NCI-H146 (cell line): ENCODE data around the gene MGAT3.

Experiments used
- DNase-seq: peaks from one replicate; lab custom pipeline; 2025; lab: John Stamatoyannopoulos, UW

MGAT3 gene

DNA sequence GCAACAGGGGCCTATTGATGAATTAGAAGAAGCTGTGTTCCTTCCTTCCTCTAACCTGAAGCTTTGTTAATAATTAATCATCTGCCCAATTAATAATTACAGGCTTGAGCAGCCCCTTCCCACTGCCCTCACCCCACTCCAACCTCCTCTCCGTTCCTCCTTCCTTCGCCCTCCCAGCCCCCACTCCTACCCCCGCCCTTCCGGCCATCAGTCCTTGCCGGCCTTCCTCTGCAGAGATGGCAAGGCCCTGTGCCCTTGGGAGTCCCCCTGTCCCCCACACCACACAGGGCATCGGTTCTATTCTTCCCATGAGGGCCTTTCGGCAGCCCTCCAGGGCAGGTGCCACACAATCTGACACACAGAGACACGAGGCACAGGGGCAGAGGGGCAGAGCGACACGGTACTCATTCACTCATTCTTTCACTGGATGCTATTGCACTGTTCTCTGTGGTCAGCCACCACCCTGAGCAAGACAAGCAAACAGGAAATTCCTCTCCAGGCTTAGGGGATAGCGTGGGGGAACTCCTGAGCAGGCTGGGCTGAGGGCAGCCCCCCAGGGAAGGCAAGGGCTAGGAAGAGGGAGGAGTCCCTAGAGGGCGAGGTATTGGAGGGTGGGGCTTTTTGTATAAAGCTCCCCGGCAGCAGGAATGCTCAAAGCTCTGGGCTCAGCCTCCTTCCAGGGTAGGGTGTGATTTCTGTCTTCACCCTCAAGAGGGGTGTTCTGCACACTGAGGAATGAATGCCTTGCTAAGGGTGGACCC lies 14.7 kb downstream of the MGAT3 start:
- DNase-seq = no peak

DNA sequence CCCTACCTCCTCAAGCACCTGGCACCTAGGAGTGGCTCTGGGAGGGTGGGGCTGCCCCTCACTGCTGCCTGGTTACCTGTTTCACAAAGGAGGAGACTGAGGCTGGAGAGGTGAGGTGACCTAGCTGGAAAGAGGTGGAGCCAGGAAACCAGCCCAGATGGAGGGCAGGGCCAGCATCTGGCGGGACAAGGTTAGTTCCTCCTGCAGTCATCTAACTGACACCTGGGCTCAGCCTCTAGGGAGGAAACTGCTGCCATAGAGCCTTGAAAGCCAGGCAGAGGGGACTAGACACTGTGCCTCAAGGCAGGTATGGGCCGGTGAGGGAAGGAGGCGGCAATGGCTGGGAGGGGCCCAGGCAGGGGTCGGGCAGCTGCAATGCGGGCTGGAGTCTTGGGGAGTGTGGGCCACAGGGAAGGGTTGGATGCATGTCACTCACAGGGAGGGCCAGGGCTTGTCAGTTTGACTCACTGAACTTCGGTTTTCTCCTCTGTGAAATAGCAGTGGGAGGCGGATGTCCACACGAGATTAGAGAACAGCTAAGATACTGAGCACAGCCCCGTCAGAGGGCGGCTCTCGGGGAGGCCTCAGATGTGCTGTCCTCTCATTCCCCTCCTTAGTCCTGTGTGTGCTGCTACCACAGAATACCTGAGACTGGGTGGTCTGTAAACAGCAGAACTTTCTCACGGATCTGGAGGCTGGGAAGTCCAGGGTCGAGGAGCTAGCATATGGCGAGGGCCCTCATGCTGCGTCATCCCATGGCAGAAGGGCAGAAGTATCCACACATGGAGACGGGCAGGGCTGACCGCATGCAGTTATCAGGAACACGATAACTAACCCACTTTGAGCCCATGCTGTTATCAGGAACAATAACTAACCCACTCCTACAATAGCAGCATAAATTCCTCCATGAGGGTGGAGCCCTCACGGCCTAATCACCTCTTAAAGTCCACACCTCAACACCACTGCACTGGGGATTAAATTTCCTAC lies 16.1 kb downstream of the MGAT3 start:
- DNase-seq = no peak

DNA sequence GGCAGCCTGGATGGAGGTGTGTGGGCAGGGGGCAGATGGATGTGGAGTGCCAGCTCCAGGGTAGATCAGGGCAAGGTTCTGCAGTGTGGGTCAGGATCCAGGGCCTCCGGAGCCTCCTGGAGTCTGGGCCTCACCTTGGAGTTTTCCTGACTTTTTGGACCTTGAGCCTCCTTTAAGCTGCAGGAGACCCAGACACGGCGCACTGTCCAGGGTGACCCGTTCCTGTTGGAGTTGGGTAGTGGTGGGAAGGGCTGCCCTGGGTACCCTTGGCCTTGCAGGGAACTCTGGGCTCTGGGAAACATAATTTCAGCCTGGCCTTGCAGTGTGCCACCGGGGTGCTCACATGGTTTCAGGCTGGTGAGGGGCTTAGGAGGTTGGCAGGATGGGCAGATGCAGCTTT lies 17.0 kb downstream of the MGAT3 start:
- DNase-seq = no peak

DNA sequence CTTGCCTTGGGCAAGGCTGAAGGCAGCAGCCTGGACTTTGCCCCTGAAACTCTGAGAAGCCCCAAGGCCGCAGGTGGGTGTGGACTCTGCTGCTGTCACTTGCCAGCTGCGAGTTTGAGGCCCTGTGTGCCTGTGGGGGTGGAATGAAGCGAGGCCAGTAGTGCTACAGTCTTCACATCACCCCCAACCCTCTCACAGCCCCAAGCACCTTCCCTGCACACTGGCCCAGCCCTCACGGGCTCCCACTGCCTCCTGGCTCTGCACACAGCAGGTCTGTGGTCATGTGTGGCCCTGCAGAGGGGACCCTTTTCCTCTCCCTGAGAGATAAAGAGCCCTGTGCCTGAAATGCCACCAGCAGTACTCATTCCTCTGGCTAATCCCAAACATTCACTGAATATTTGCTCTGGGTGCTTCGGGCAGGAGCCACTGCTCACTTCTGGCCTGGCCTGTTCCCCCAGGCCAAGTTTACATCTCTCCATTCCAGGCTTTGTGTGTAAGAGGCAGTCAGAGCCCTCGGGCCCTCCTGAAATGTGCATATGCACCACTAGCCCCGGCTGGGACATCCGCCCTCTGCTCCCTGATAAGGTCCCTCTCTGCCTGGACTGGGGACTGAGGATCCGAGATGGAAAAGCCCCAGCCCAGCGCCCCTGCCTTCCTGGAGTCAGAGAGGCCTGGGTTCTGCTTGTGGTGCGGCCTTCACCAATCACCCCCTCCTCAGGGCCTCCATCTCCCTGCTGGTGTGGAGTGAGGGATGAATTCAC lies 17.7 kb downstream of the MGAT3 start:
- no peak for DNase-seq

DNA sequence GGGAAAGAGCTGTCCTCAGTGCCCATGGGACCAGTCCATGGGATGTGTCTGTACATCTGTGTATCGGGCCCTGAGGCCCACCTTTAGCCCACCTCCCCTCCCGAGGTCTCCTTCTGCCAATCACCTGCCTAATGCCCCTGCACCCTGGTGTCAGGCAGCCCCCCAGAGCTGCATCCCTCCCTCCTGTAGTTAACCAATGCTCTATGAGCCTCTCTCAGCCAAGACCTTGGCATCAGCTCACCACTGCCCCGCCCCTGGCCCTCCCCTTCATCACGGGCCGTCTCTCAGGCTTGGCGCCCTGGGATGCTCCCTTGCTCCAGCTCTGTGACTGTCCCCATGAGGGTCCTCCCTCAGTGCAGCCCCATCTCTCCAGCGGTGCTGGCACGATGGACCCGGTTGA lies 18.5 kb downstream of the MGAT3 start:
- no peak for DNase-seq

DNA sequence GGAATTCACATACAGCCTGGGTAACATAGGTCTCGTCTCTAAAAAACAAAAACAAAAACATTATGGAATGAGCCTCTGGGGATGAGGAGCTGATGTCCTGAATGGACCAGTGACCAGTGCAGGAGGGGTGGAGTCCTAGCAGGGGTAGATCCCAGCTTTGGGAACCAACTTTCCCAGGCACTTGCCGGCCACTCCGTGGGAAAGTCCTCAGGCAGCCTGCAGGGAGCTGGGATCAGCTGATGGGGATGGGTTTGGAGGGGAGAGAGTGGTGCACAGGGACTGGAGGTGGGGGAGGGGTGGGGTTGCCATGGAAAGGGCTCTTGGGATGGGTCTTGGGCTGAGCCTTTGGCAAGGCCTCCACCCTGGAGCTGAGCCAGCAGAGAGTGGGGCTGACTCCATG lies 19.1 kb downstream of the MGAT3 start:
- no peak for DNase-seq

DNA sequence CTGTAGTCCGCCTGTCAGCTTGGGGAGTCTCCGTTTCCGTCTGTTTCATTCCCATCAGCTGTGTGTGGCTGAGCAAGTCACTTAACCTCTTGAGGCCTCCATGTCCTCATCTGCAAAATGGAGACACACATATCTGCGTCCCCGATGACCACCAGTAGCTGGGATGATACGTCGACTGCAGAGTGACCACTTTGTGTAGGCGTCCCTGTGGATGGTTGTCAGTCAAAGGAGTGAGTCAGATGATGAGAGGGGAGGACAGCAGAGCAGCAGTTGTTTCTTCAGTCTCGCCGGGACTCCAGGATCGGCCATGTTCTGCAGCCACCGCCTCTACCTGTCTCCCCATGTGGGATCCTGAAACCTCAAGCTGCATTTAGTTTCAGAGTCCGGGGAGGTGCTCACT lies 19.9 kb downstream of the MGAT3 start:
- no peak for DNase-seq

DNA sequence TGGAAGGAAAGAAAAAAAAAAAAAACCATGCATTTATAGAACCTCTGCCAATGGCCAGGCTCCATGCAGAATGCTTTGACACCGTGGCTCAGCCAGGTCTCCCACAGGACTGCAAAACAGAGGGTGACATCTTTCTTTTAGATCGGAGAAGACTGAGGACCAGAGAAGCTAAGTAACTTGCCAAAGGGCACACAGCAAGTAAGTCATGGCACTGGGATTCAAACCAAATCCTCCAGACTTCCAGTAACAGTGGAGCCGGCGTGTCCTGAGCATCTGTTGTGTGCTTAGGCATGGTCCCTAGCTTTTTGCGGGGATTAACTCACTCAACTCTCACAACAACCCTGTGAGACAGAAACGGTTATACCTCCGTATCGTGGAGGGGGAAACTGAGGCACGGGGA lies 20.7 kb downstream of the MGAT3 start:
- no peak for DNase-seq

DNA sequence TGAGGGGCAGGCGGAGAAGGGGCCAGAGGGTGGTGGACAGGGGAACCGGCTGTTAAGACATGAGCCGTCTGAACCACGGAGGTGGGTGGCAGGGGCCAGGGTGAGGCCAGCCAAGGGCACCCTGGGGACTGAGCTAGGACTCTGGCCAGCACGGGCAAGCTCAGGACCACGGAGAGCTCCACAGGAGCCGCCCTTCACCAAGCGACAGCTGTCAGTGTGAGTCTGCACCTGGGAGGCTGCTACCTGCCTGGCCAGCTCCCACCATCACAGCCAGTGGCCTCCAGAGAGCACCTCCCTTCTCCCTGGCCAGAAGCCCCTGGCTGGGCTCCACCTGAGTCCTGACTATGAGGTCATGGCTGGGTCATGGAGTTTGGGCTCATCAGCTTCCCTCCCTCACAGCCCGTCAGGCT lies 21.6 kb downstream of the MGAT3 start:
- no peak for DNase-seq

DNA sequence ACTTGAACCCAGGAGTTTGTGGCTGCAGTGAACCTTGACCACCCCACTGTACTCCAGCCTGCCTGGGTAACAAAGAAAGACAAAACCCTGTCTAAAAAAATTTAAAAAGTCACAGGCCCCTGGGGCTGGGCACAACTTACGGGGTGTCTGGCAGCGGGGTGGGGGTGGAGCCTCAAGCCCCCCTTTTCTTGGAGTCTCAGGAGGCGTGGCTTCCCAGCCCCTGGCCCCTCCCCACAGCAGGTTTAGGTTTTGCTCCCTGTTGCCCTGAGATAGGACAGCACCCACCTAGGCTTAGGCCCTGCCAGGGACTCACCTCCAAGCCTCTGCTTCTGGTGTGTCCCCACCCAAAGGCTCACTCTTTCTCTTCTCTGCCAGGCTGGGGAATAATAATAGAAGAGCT lies 22.4 kb downstream of the MGAT3 start:
- DNase-seq = no peak

DNA sequence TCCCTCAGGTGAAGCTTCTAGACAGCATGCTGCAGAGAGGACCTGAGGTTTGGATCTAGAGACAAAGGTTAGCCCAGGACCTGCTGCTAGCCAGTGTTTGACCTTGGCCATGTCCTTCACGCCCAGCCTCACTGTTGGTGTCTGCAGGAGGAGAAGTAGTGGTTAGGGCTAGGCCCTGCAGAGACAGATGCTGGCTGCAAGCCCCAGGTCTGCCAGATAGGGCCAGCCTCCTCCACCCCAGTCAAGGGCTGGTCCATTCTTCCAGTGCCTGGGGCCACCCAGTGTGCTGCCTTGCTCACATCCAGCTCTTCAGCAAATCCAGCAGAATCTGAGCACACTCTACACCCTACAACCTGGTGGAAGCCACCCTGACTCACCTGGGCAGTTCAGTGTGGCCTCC lies 23.7 kb downstream of the MGAT3 start:
- no peak for DNase-seq

DNA sequence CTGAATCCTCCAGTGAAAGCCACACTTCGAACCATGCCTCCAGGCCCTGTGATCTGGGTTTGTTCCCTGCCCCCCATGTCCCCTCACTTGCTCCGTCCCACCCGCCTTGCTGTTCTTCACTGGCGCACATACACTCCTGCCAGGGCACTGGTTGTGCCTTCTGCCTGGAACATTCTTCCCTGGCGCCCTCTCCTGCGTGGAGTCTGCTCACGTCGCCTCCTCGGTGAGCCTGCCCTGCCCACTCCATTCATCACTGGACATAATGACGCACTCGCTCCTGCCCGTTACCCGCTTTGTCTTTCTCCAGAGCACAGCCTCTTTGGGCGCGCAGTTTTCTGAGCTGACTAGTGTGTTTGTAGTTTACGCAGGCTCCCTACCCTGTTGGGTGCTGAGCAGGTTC lies 24.2 kb downstream of the MGAT3 start:
- no peak for DNase-seq

DNA sequence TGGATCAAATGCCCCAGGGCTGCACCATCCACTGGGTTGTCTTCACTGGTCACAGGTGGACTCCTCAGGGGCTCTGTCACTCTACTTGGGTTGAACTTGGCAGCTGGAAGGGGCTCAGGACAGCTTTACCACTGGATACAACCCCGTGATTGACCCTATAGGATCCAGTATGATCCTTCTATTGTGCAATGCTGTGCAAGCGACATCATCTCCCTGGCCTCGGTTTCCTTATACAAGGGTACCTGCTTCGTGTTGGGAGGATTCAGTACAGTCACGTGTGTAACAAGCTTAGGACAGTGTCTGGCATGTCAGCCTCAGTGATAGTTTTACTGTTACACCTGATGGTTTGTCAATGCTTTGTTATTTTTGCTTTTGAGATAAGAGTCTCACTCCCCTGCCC lies 24.8 kb downstream of the MGAT3 start:
- DNase-seq = no peak

DNA sequence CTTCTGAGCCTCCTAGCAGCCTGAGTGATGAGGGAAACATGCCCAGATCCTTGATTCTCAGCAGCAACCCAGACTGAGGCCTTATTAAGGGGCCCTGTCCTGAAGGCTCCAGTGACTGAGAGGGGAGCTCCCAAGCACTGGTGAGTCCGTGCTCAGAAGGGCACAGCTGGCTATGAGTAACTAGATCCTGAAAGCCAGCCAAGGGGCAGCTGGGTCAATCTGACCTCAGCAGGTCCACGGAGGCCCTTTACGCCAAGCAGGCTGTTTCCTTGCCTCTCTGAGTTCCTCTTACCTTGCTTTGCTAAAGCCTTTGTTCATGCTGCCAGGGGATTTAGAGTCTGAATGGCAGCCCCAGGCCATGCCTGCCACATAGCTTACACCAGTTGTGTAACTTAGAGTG lies 26.0 kb downstream of the MGAT3 start:
- DNase-seq = no peak

DNA sequence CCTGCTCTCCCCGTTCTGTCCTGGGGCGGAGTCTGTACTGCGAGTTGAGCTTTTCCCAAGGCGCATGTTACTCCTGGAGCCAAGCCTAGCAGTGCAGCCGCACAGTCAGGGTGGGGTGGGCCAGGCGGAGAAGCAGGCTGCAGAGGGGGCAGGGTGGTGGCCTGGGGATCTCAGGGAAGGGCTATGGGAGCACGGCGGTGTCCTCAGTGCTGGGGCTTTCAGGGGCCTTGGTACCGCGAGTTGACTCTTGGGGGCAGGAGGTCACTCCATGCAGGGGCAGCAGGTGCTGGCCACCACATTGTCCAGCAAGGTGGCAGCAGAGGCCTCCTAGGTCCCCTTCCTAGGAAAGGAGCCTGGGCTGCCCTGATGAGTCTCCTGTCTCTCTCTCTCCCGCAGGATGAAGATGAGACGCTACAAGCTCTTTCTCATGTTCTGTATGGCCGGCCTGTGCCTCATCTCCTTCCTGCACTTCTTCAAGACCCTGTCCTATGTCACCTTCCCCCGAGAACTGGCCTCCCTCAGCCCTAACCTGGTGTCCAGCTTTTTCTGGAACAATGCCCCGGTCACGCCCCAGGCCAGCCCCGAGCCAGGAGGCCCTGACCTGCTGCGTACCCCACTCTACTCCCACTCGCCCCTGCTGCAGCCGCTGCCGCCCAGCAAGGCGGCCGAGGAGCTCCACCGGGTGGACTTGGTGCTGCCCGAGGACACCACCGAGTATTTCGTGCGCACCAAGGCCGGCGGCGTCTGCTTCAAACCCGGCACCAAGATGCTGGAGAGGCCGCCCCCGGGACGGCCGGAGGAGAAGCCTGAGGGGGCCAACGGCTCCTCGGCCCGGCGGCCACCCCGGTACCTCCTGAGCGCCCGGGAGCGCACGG lies 30.4 kb downstream of the MGAT3 start:
- no peak for DNase-seq

DNA sequence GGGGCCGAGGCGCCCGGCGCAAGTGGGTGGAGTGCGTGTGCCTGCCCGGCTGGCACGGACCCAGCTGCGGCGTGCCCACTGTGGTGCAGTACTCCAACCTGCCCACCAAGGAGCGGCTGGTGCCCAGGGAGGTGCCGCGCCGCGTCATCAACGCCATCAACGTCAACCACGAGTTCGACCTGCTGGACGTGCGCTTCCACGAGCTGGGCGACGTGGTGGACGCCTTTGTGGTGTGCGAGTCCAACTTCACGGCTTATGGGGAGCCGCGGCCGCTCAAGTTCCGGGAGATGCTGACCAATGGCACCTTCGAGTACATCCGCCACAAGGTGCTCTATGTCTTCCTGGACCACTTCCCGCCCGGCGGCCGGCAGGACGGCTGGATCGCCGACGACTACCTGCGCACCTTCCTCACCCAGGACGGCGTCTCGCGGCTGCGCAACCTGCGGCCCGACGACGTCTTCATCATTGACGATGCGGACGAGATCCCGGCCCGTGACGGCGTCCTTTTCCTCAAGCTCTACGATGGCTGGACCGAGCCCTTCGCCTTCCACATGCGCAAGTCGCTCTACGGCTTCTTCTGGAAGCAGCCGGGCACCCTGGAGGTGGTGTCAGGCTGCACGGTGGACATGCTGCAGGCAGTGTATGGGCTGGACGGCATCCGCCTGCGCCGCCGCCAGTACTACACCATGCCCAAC lies 31.2 kb downstream of the MGAT3 start:
- no peak for DNase-seq

DNA sequence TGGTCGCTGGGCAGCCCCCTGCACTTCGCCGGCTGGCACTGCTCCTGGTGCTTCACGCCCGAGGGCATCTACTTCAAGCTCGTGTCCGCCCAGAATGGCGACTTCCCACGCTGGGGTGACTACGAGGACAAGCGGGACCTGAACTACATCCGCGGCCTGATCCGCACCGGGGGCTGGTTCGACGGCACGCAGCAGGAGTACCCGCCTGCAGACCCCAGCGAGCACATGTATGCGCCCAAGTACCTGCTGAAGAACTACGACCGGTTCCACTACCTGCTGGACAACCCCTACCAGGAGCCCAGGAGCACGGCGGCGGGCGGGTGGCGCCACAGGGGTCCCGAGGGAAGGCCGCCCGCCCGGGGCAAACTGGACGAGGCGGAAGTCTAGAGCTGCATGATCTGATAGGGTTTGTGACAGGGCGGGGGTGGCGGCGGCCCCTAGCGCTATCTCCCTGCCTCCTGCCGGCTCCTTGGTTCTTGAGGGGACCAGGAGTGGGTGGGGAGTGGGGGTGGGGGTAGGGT lies 31.8 kb downstream of the MGAT3 start:
- DNase-seq = no peak

DNA sequence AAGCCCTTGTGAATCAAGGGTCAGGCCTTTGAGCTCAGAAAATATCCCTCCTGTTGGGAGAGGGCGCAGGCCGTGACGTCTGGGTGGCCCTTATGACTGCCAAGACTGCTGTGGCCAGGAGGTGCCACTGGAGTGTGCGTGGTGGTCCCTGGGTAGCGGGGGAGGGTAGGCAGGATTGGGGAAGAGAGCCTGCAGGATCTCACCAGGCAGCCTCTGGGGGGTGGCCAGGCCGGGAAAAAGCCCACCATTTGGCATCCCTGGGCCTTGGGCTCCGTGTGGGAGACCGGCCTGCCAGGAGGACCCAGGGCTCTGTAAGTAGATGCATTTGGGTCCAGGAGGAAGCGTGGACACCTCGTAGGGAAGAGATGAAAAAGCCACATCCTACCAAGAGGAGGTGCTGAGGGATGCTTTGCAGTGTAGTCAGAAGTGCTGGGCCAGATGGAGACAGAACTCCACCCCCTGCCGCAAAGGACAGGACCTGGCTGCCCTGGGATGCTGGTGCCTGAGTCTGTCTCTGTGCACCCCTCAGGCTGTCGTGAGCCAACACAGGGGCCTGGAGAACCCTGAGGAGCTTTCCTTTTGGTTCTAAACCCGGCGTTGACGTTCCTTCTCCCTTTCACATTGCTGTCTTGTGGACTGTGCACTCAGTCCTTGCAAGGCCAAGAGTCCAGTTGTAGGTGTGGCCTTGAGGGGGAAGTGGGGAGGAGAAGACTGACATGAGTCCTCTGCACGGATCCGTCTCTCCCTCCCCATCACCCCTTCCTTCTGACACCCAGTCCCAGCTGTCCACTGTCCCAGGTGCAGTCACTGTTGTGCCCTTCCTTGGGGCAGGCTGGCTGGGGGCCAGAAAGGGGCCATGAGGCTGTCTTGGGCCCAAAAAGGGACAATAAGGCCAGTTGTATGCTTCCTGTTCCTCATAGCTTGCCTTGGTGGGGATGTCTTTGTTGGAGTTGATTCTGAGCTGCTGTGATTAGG lies 32.6 kb downstream of the MGAT3 start:
- no peak for DNase-seq

DNA sequence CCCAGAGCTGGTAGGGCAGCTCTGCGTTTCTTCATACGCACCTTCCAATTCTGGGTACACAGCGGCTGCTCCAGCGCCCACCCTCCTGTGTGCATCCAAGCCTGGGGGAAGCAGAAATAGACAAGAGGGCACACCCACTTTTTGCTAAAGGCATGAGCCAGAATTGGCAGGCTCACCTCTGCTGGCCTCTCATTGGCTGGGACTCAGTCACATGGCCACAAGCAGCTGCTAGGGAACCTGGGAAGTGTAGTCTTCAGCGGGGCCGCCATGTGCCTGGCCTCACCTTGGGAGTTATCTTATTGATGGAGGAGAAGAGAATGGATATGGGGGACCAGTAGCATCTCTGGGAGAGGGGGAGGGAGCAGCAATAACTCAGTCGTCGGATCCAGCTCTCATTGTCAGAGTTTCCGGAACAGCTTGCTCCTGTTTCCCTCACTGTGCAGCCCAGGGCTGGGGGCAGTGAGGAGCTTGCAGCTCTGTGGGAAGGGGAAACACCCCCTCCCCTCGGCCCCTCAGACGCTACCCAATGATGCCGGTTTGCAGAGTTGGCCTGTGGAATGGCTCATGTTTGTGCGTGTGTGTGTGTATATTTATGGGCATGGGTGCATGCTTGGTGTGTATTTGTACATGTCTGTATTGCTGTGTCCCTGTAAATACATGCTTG lies 33.5 kb downstream of the MGAT3 start:
- DNase-seq = peak; percentile 27
